GM12878 (cell line): ENCODE results near the gene GID4. TPM values are rescaled to one million over a fixed set of nuclear protein-coding genes. Genes with fewer than 3 reads are reported as not detected.

ENCODE experiments used
- ATAC-seq: fragments of 200-7000 bp; cut with Tn5 transposase; 3 replicates; pipeline ENCODE4 v1.9.1; 2020; ENCODE audit warnings: mild to moderate bottlenecking, moderate library complexity
- BruUV-seq: library from RNA; stranded (reverse); fragments of 400-500 nt; replicated peaks from 2 replicates; lab custom pipeline; 2021; lab: Mats Ljungman, UMichigan
- CTCF ChIA-PET: fragments of 300-600 bp; sonication (Branson Sonifier 250); formaldehyde crosslinking; extraction: SDS; loops from one replicate; lab custom pipeline; 2021; ENCODE audit warnings: inconsistent platforms; lab: Yijun Ruan, JAX
- POLR2A ChIA-PET: fragments of 350-600 bp; formaldehyde crosslinking; extraction: SDS; loops from one replicate; lab custom pipeline; 2021; ENCODE audit warnings: inconsistent platforms; lab: Charles Lee
- RAD21 ChIA-PET: fragments of 300-600 bp; sonication (Branson Sonifier 250); formaldehyde crosslinking; loops from one replicate; lab custom pipeline; 2023; ENCODE audit warnings: antibody characterized with exemption; ENCODE audit not compliant: unreplicated experiment; lab: Charles Lee
- SMC1A ChIA-PET: fragments of 300-600 bp; sonication (Branson Sonifier 250); formaldehyde crosslinking; loops from one replicate; lab custom pipeline; 2023; ENCODE audit not compliant: unreplicated experiment, uncharacterized antibody; lab: Charles Lee
- DNase-seq: peaks from one replicate; pipeline ENCODE4 v3.0.0-alpha.2; 2011; ENCODE audit warnings: low read depth, low spot score
- FAIRE-seq: peaks from 3 replicates; lab custom pipeline; 2011; peaks lifted over from hg19 to GRCh38; lab: Jason Lieb, UNC
- H2AFZ ChIP-seq: 2 replicates; pipeline ENCODE4 v1.6.0; 2011; ENCODE audit warnings: low read depth, low read length, control low read depth; ENCODE audit not compliant: control insufficient read depth
- H3K27ac ChIP-seq: 2 replicates; pipeline ENCODE4 v1.5.1; 2011; ENCODE audit warnings: control low read depth; ENCODE audit not compliant: control insufficient read depth, insufficient read depth
- H3K27me3 ChIP-seq, 2 experiments: replicated peaks in 1 of 2; 2 replicates each; pipeline versions ENCODE4 v1.6.0 to v1.6.1; 2011; ENCODE audit warnings: low read length in 1 of 2; ENCODE audit not compliant: control insufficient read depth in 2 of 2, insufficient read depth in 2 of 2
- H3K36me3 ChIP-seq, 2 experiments: 2 replicates each; pipeline ENCODE4 v1.5.1; 2011; ENCODE audit warnings: low read length in 1 of 2; ENCODE audit not compliant: control insufficient read depth in 2 of 2, insufficient read depth in 2 of 2
- H3K4me1 ChIP-seq: 2 replicates; pipeline ENCODE4 v1.6.1; 2011; ENCODE audit warnings: mild to moderate bottlenecking, low read length, moderate library complexity, mixed read lengths; ENCODE audit not compliant: control insufficient read depth, insufficient read depth
- H3K4me2 ChIP-seq: 2 replicates; pipeline ENCODE4 v1.6.0; 2011; ENCODE audit warnings: control low read depth; ENCODE audit not compliant: control insufficient read depth, insufficient read depth
- H3K4me3 ChIP-seq: fragments of 200-600 bp; sonication (generic); 2 replicates; pipeline ENCODE4 v1.5.1; 2016
- H3K79me2 ChIP-seq: 2 replicates; pipeline ENCODE4 v1.6.0; 2011; ENCODE audit warnings: low read length; ENCODE audit not compliant: control insufficient read depth, insufficient read depth
- H3K9ac ChIP-seq: 2 replicates; pipeline ENCODE4 v1.8.0; 2011; ENCODE audit warnings: low read length, control low read depth, mixed read lengths; ENCODE audit not compliant: control insufficient read depth, insufficient read depth
- H3K9me3 ChIP-seq: replicated peaks from 3 replicates; pipeline ENCODE4 v1.5.1; 2011; ENCODE audit warnings: mild to moderate bottlenecking, low read length; ENCODE audit not compliant: control insufficient read depth, insufficient read depth
- H4K20me1 ChIP-seq: 2 replicates; pipeline ENCODE4 v1.6.0; 2011; ENCODE audit not compliant: control insufficient read depth, insufficient read depth
- BHLHE40 ChIP-seq, 2 experiments: fragments of 450-650 bp in 1 of 2; IDR thresholded peaks; 2 replicates each; pipeline ENCODE4 v1.6.1; 2011 to 2017; ENCODE audit warnings: low read depth in 2 of 2, borderline replicate concordance in 1 of 2, improper control_type of control experiment in 1 of 2, low read length in 1 of 2, mild to moderate bottlenecking in 1 of 2
- CBX5 ChIP-seq: sonication (generic); IDR thresholded peaks from 2 replicates; pipeline ENCODE4 v1.6.1; 2016; ENCODE audit warnings: low read depth, moderate library complexity, mild to moderate bottlenecking, inconsistent platforms
- HDGF ChIP-seq: fragments of 450-650 bp; IDR thresholded peaks from 2 replicates; pipeline ENCODE4 v1.6.1; 2016; ENCODE audit warnings: antibody characterized with exemption
- NR2C2 ChIP-seq: IDR thresholded peaks from 2 replicates; pipeline ENCODE4 v1.6.1; 2011; ENCODE audit warnings: borderline replicate concordance, low read depth; ENCODE audit not compliant: control insufficient read depth, insufficient read length
- PBX3 ChIP-seq: IDR thresholded peaks from 2 replicates; pipeline ENCODE4 v1.6.1; 2011; ENCODE audit warnings: mild to moderate bottlenecking, low read depth, low read length, moderate library complexity; ENCODE audit not compliant: insufficient replicate concordance
- USF2 ChIP-seq: IDR thresholded peaks from 2 replicates; pipeline ENCODE4 v1.6.1; 2011; ENCODE audit warnings: low read depth, low read length, improper control_type of control experiment, borderline replicate concordance
- WGBS: methylation state at CpG from one replicate; pipeline ENCODE4 v1.1.6; 2016; ENCODE audit warnings: low lambda C conversion rate; ENCODE audit not compliant: insufficient replicate concordance, insufficient coverage; ENCODE audit errors: missing lambda C conversion rate; 5-methylcytosine and 5-hydroxymethylcytosine counted together
- in situ Hi-C: fragments of 300-500 bp; cut with MboI; formaldehyde crosslinking; loops from 9 replicates; pipeline ENCODE4 v1.14.3; 2018; ENCODE audit warnings: mixed read lengths
- intact Hi-C: fragments of 100-400 bp; cut with micrococcal nuclease; formaldehyde crosslinking; loops from one replicate; pipeline ENCODE4 v1.14.2; 2022; ENCODE audit not compliant: unreplicated experiment
- polyA plus RNA-seq, 11 experiments: library from polyadenylated mRNA; depleted of rRNA in 4 of 11; unstranded in 6 of 11; stranded (reverse) in 5 of 11; fragments of >200 nt; fragmentation: Nextera tagmentation in 4 of 11; fragmentation: Illumina TruSeq in 1 of 11; extraction: Ambion mirVana in 4 of 11; extraction: Trizol in 1 of 11; gene quantifications; 1 replicate in 1 of 11; 2 replicates in 10 of 11; pipeline versions ENCODE4 v1.2.1 to v1.2.3, GENCODE V29; 2011 to 2016; ENCODE audit warnings: inconsistent platforms in 2 of 11, missing spikeins in 2 of 11, low read depth in 1 of 11
- total RNA-seq, 4 experiments: library from RNA; depleted of rRNA in 3 of 4; stranded (reverse); fragments of >200 nt in 3 of 4; fragmentation: Illumina TruSeq in 1 of 4; extraction: Trizol in 1 of 4; gene quantifications; 2 replicates each; pipeline versions ENCODE4 v1.2.1 to v1.2.3, GENCODE V29; 2013 to 2021

Gene GID4
- total and polyA plus RNA-seq, 10 of the 15 experiments (the other 5 are each of a cell fraction or from before 2014, with no cell fraction given), result 0.93 to 7.3 (median 3.6) TPM

GRCh38 chr17:18000030-18000408 is 39.2 kb upstream of the GID4 start:
- no peak overlapping the region for H3K4me2 ChIP-seq
- no peak for FAIRE-seq
- no peaks in the 10 kb centered on the region; the same call in 1 of the 2 replicates for H4K20me1 ChIP-seq
- in situ Hi-C loops, result no loop called here
- 70% methylated on average over 8 of the region's 8 CpGs for WGBS
- ChIA-PET SMC1A (no interaction called here), POLR2A (no interaction called here), RAD21 (no interaction called here), CTCF (no interaction called here)
- H3K36me3 ChIP-seq, result no peaks in the 10 kb centered on the region
- no TSS peak for BruUV-seq
- H3K9ac ChIP-seq, result no peak overlapping the region
- no peaks in the 10 kb centered on the region for H3K9me3 ChIP-seq
- no peaks in the 10 kb centered on the region for H3K27me3 ChIP-seq
- no peak overlapping the region for H3K27ac ChIP-seq
- no peaks in the 10 kb centered on the region for H3K79me2 ChIP-seq
- H3K4me1 ChIP-seq, result no peaks in the 10 kb centered on the region
- TF ChIP-seq PBX3, result no peak
- no peak for TF ChIP-seq HDGF
- no peak for TF ChIP-seq CBX5
- no peak for TF ChIP-seq NR2C2
- TF ChIP-seq BHLHE40 (IDR thresholded peaks at IDR 0.05; ENCODE audit: borderline replicate concordance in 1 of 2, low read depth in 2 of 2, low read length in 1 of 2), result no peak
- DNase-seq, result no peak
- no peak for ATAC-seq
- intact Hi-C loops, result loop anchor here (10.0 kb wide), 1 partner anchor 665 kb away; no protein-coding TSS in a partner anchor
- no peak overlapping the region for H3K4me3 ChIP-seq
- H2AFZ ChIP-seq, result no peak overlapping the region

GRCh38 chr17:18002171-18002570 is 37.0 kb upstream of the GID4 start:
- CTCF ChIA-PET, result interaction anchor here (0.8 to 1.6 kb wide), 4 partner anchors 31 to 141 kb away, joined by 3 to 4 read pairs (median 3); no protein-coding TSS in a partner anchor
- no peaks in the 10 kb centered on the region for H3K4me1 ChIP-seq
- RAD21 ChIA-PET, result no interaction called here

More at GRCh38 chr17:18002171-18002570, 37.0 kb upstream of the GID4 start:
- Histone ChIP-seq H3K36me3 (peaks cover 0 to 3% of the 10 kb centered on the region in 2 experiments; a peak in 1 of 4 replicates), H3K4me3 (no peak overlapping the region), H2AFZ (no peak overlapping the region), H3K79me2 (no peaks in the 10 kb centered on the region), H4K20me1 (no peaks in the 10 kb centered on the region; the same call in 1 of the 2 replicates), H3K27me3 (no peaks in the 10 kb centered on the region), H3K9me3 (no peaks in the 10 kb centered on the region), H3K4me2 (no peak overlapping the region), H3K27ac (no peak overlapping the region), H3K9ac (no peak overlapping the region)
- intact Hi-C loops (loop anchor here (10.0 kb wide), 1 partner anchor 667 kb away; no protein-coding TSS in a partner anchor), in situ Hi-C loops (no loop called here)
- no peak for DNase-seq
- 71% methylated on average over 2 of the region's 2 CpGs for WGBS
- no TSS peak for BruUV-seq
- FAIRE-seq, result no peak
- ChIA-PET POLR2A (no interaction called here), SMC1A (interaction anchor here (0.8 kb wide), 1 partner anchor 17 kb away, joined by 4 read pairs; no protein-coding TSS in a partner anchor)
- no peak for TF ChIP-seq USF2
- ATAC-seq, result no peak
